Kidney capillary endothelial cell (primary cell): ENCODE results near the gene RARB.

Experiments
- DNase-seq: peaks from one replicate; pipeline ENCODE4 v3.0.0-alpha.2; 2018; ENCODE audit warnings: low spot score

RARB gene

GRCh38 chr3:25448750-25449692 is 21.0 kb downstream of the RARB start:
- DNase-seq, result no peak

- DNase-seq, result no peak
Observed at GRCh38 chr3:25449857-25450256, 21.8 kb downstream of the RARB start.

GRCh38 chr3:25452192-25452591 is 24.1 kb downstream of the RARB start:
- DNase-seq, result no peak

- DNase-seq, result no peak
Observed at GRCh38 chr3:25452740-25453139, 24.7 kb downstream of the RARB start.

GRCh38 chr3:25453619-25454004 is 25.5 kb downstream of the RARB start:
- DNase-seq, result no peak

GRCh38 chr3:25454005-25454927 is 26.2 kb downstream of the RARB start:
- no peak for DNase-seq

GRCh38 chr3:25455441-25456132 is 27.5 kb downstream of the RARB start:
- no peak for DNase-seq

GRCh38 chr3:25456723-25457670 is 28.9 kb downstream of the RARB start:
- no peak for DNase-seq

- DNase-seq, result no peak
Observed at GRCh38 chr3:25457671-25458419, 29.8 kb downstream of the RARB start.

- DNase-seq, result no peak
Observed at GRCh38 chr3:25458420-25458814, 30.4 kb downstream of the RARB start.

- peak; percentile 43 for DNase-seq
Observed at GRCh38 chr3:25460751-25461150, 32.7 kb downstream of the RARB start.

- no peak for DNase-seq
Observed at GRCh38 chr3:25461946-25462345, 33.9 kb downstream of the RARB start.

GRCh38 chr3:25462495-25462894 is 34.4 kb downstream of the RARB start:
- DNase-seq, result no peak

GRCh38 chr3:25463836-25464418 is 35.9 kb downstream of the RARB start:
- no peak for DNase-seq

- DNase-seq, result no peak
Observed at GRCh38 chr3:25465266-25465860, 37.3 kb downstream of the RARB start.

GRCh38 chr3:25468866-25469319 is 40.8 kb downstream of the RARB start:
- DNase-seq, result peak; percentile 8

GRCh38 chr3:25469558-25469957 is 41.5 kb downstream of the RARB start:
- DNase-seq, result no peak

GRCh38 chr3:25471081-25471768 is 43.2 kb downstream of the RARB start:
- DNase-seq, result no peak

GRCh38 chr3:25472153-25472552 is 44.1 kb downstream of the RARB start:
- DNase-seq, result no peak
